NCI-H1048 (cell line): ENCODE measurements around the gene MEGF9.

Source experiments
- DNase-seq: peaks from one replicate; lab custom pipeline; 2025; lab: John Stamatoyannopoulos, UW

Gene MEGF9

DNA sequence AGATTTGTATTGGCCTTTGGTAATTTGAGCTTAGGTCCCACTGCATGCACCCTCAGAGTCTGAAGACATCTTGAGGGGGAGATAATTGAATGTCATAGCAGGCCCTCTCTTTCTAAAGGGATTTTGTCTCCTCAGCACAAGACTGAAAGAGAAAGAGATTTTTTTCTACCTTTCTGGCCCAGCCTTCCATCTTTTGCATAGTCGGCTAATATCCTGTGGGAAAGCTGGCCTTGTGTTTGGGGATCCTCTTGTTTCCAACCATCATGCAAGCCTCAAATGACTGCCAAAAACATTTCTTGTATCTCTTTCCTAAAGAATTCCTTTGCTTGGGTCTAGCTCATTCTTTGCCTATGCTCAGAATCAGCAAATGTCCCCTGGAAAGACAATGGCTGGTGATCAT is 92.3 kb downstream of the MEGF9 start:
- no peak for DNase-seq

DNA sequence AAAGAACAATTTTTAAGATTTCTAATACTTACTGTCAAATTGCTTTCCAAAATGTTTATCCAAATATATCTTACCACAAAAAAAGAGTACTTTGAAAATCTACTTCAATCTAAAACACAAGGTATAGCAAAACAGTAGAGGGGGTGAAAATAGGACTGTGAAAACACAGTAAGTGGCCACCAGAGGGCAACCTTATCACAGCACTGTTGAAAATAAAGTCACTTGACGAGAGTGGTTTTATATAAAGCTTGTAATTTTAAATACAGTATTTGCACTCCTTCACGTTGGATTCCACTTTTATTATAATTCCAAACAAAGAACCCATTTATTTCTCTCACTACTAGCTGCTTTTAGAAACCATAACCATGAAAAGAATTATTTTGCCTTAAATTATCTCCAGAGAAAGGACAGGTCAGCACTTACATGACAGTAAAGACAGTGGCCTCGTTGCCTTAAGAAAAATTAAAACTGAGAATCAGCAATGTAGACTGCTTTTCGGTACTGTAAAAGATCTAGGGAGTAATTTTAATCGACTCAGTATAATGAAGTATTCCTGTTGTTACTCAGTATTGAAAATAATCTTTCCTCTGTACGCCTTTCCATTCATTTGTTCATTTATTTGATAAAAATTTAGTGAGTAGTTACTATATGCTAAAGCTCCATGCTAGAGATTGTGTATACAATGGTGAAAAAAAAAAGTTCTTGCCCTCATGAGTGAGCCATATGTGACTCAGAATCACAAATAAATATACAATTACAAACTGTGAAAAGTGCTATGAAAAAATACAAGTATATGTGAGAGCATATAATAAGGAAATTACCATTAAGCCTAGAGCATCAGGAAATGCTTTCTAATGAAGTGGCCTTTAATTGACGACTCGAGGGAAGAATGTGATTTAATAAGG is 94.3 kb downstream of the MEGF9 start:
- peak; percentile 45 for DNase-seq

GRCh38 chr9:120616966-120617935 is 97.0 kb downstream of the MEGF9 start:
- no peak for DNase-seq

- DNase-seq: no peak
Observed at GRCh38 chr9:120612218-120612617, 102.1 kb downstream of the MEGF9 start.

DNA sequence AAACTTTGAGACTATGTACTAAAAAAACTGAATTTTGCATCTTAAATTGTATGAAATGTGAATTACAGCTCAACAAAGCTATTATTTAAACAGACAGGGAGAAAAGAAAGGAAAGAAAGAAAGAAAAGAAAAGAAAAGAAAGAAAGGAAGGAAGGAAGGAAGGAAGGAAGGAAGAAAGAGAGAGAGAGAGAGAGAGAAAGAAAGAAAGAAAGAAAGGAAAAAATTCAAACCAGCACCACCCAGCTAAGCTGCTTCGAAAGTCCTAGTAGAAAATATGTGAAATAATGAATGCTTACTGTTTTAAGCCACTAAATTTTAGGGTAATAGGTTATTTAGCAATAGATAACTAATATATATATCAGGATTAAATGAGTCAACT is 102.6 kb downstream of the MEGF9 start:
- DNase-seq: no peak

DNA sequence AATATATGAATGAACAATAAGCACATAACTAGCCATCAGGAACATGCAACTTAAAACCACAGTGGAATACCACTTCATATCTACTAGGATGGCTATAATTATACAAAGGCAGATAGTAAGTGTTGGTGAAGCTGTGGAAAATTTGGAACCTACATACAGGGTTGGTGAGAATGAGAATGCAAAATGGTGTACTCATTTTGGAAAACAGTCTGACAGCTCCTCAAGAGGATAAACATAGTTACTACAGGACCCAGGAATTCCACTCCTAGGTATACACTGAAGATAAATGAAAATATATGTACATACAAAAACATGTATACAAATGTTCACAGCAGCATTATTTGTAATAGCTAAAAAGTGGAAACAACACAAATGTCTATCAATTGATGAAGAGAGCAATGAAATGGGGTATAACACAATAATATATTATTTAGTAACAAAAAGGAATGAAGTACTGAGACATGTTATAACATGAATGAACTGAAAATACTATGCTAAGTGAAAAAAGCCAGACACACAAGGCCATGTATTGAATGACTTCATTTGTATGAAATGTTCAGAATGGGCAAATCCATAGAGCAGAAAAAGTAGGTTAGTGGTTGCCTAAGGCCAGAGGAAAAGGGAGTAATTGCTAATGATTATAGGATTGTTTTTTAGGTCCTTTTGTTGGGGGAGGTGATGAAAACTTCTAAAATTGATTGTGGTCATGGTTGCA is 103.1 kb downstream of the MEGF9 start:
- no peak for DNase-seq

DNA sequence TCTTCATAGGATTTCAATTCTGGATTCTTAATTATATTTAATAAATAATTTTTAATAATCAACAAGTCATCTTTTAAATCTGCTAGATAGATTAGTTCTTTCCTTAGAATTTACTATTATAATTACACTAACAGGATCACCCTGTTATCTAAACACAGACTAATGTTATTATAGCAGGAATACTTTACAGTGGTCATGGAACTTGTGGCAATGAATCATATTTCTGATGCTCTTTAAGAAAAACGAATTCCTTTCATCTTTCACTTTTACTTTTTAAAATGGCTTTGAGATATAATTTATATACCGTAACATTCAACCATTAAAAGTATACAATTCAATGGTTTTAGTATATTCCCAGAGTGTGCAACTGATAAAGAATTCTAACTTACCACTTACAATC is 104.6 kb downstream of the MEGF9 start:
- DNase-seq: no peak

DNA sequence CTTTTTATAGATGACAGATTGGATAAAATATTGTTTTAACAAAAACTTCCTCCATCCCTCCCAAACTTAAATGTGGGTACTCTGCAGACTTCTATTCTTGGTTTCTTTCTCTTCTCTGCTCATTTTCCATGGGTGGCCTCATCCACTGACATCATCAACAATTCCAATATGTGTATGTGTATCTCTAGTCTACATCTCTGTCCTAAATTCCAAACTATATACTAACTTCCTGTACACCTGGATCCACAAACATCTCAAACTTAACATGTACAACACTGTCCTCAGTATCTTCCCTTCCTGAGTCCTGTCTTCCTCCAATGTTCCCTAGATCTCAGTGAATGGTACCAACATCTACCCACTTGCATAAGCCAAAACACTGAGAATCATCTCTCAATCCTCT is 105.8 kb downstream of the MEGF9 start:
- no peak for DNase-seq

DNA sequence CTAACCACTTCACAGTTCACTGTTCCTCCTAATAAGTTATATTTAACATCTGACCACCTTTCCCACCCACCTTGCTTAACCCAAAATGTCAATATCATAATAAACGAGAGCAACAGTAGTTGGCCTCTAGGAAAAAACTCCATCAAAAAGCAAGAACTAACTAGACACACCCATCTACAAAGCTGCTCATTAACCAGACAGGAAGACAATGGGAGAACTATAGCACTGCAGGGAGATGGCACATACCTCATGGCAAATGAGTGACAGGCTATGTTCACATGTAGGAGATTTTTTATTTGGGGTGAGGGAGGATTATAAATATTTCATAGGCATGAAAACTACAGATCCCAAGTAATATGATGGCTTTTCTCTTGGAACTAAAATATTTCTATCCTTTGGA is 110.7 kb downstream of the MEGF9 start:
- DNase-seq: no peak

GRCh38 chr9:120603010-120603409 is 111.3 kb downstream of the MEGF9 start:
- DNase-seq: no peak

DNA sequence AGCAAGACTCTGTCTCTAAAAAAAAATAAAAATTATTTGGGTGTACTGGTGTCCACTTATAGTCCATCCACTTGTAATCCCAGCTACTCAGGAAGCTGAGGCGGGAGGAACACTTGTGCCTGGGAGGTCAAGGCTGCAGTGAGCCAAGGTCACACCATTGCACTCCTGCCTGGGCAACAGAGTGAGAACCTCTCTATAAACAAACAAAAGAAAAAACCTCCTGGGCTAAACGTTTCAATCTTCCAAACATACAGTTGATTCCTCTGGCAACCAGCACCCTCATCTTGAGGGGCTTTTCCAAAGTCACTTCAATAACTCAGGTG is 120.4 kb downstream of the MEGF9 start:
- no peak for DNase-seq

DNA sequence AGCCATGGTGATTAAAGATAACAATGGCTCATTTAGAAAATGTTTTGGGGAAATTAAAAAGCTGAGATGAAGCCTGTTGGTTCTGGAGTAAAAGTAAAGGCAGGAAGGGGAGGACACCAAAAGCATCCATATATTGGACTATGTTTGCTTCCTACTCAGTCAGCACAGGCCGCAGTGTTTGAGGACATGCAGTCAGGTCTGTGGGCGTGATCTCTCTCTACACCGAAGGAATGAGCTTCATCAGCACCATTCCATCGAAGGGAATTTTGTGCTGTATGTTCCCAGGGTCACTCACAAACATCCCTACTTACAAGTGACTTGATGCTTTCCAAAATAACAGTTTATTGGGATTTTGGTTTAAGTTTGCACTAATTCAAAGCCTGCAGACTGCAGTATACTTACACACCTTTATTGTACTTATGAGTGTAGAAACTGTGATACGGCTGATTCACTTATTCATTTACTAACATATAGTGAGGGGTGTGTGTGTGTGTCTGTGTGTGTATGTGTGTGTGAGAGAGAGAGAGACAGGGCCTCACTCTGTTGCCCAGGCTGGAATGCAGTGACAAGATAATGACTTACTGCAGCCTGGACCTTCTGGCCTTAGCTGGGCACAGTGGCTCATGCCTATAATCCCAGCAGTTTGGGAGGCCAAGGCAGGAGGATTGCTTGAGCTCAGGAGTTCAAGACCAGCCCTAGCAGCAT is 120.9 kb downstream of the MEGF9 start:
- no peak for DNase-seq

- no peak for DNase-seq
Observed at GRCh38 chr9:120592210-120592609, 122.1 kb downstream of the MEGF9 start.

- DNase-seq: no peak
Observed at GRCh38 chr9:120587328-120587727, 126.9 kb downstream of the MEGF9 start.

DNA sequence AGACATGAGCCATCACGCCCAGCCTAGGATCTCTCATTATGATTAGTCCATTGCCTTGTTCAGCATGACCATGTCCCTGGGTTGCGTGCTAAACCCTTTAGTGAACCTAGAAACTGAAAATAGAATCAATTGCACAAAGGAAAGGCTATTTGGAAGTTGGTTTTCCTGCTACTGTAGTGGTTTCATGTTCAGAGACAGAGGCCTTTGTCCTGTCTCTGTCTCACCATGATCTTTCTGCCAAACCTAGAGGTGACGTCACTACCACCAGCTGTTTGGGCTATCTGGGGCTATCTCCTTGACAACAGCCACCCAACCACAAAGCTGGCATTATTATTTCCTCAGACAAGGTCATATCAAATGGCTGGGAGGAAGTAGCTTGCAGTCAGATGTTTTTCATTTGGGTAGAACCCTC is 130.3 kb downstream of the MEGF9 start:
- no peak for DNase-seq

DNA sequence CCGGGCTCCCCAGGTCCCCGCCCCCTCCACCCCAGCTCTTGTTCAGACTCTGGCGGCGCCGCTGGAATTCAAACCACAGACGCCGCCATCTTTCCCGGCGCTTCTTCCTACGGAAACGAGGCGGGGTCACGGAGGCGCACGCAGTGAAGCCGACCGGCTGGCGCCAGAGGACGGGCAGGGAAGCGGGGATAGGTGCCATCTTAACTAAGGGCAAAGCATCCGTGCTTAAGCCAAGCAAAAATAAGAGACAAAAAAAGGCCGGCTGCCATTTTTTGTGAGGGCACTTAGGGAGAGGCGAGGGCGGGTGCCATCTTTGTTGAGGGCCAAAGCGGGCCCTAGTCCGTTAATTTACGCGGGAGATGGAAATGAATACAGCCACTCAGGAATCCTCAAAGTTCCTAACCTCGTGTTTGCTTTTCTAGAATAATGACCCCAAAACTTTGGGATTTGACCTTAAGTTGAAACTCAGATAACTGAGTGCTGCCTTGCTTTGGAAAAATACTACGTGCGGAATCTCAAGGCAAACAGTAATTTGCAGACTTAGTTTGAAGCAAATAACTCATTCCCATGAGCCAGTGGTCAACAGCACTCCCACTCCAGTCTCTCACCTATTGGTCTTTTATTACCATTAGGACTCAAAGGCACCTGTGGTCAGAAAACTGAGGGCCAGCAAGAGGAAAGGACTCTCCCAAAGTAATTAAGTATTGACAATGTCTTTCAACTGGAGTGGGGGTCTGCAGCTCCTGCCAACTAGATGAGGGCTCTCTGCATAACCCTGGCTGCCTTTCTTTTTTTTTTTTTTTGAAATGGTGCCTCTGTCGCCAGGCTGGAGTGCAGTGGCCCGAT is 134.0 kb downstream of the MEGF9 start, which contains the start of gene CDK5RAP2:
CDK5RAP2 (minus strand) TSS at position 117 of the 846 bp plus-strand sequence. CDS start 189 bp downstream, outside the sequence.
- DNase-seq: peak; percentile 96

DNA sequence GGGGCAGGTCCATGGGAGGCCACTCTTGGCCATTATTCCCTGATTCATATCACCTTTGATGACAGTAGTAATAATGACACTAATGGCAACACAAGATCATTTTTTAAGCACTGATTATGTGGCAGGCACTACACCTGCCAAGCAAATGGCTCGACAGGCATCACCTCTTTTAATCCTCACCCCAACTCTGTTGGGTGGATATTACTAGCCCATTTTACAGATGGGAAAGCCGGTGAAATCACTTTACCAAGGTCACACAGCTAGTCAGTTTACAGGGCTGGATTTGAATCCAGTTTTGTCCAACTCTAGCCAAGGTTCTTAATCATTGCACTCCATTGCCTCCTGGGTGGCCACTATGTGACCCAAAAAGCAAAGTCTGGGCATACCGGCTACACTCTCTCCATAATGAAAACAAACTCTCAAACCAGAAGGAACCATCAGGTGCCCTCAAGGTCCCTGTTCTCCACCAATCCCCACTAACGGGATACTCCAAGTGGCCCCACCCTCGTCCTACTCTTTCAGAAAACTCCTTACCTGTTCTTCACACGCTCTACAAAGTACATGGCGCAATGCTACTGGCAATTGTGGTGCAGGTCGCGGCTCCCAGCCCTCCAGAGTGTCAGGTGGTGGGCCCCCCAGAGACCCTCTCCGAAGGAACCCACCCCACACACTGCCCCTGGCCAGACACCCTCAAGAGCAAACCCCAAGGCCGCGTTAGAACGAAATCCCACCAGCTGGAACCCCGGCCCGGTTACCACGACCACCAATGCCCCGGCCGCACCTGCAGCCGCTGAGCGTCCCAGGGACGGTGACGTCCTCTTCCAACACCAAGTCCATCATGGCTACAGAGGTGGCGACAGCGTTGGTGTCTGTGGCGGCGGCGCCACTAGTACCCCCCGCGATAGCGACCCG is 134.9 kb downstream of the MEGF9 start:
- no peak for DNase-seq

GRCh38 chr9:120574473-120574872 is 139.8 kb downstream of the MEGF9 start:
- no peak for DNase-seq

- DNase-seq: no peak
Observed at GRCh38 chr9:120572472-120572871, 141.8 kb downstream of the MEGF9 start.
